Upper lobe of left lung (tissue), 4 donors: ENCODE data around the gene LNX1.

Experiments used
- CTCF ChIP-seq, 6 experiments: fragments of 450-650 bp in 4 of 6; fragments of 200-600 bp in 2 of 6; sonication (generic) in 2 of 6; IDR thresholded peaks; one replicate each; pipeline ENCODE4 v1.5.1; 2016 to 2019; ENCODE audit warnings: antibody characterized with exemption in 6 of 6
- POLR2A ChIP-seq, 4 donors: fragments of 450-650 bp; IDR thresholded peaks; one replicate each; pipeline ENCODE4 v1.5.1; 2016 to 2017; ENCODE audit warnings: antibody characterized with exemption in 4 of 4, mild to moderate bottlenecking in 2 of 4
- POLR2AphosphoS5 ChIP-seq, 2 donors: sonication (generic); formaldehyde crosslinking; IDR thresholded peaks; one replicate each; pipeline ENCODE4 v1.5.1; 2017; ENCODE audit warnings: antibody characterized with exemption in 2 of 2

- TF ChIP-seq CTCF (IDR thresholded peaks at IDR 0.05) (no peak), POLR2AphosphoS5 (IDR thresholded peaks at IDR 0.05) (no peak), POLR2A (IDR thresholded peaks at IDR 0.05) (no peak)
Measured at GRCh38 chr4:53483250-53483649, 108.0 kb downstream of the LNX1 start.
